ENCODE results near the gene OSBPL2. TPM values are rescaled to one million over a fixed set of nuclear protein-coding genes. Genes with fewer than 3 reads are reported as not detected.

The OSBPL2 gene
- total and polyA plus RNA-seq, 4 experiments from 2014 or later: 14.8 to 84.4 (median 49.1) TPM

GRCh38 chr20:62229667-62230066, 8.7 kb upstream of the OSBPL2 start:
- Histone ChIP-seq H3K27ac (ENCODE audit: low read depth, low read length) (no peak overlapping the region), H3K9me3 (ENCODE audit: control insufficient read depth in 1 of 2, low read length in 2 of 2) (no peaks in the 10 kb centered on the region), H3K27me3 (ENCODE audit: insufficient read depth, low read length) (no peaks in the 10 kb centered on the region), H3K36me3 (ENCODE audit: insufficient read depth, low read length) (no peaks in the 10 kb centered on the region), H3K4me3 (ENCODE audit: low read length in 2 of 2) (no peak overlapping the region), H3K4me1 (ENCODE audit: insufficient read depth, low read length) (no peaks in the 10 kb centered on the region)
- Mint-ChIP-seq H3K4me3 (no peak overlapping the region), H3K27me3 (peaks cover 3 to 7% of the 10 kb centered on the region in 2 donors), H3K4me1 (peaks cover 0 to 2% (median 0%) of the 10 kb centered on the region in 4 donors), H3K36me3 (no peaks in the 10 kb centered on the region), H3K9me3 (no peaks in the 10 kb centered on the region), H3K27ac (no peak overlapping the region)
- no peak for DNase-seq
- ChIA-PET POLR2A (ENCODE audit: partially characterized antibody) (no interaction called here), CTCF (ENCODE audit: partially characterized antibody) (no interaction called here)
- intact Hi-C loops (cut with micrococcal nuclease): no loop called here

GRCh38 chr20:62230276-62230675, 8.0 kb upstream of the OSBPL2 start:
- intact Hi-C loops (cut with micrococcal nuclease): no loop called here
- POLR2A ChIA-PET (ENCODE audit: partially characterized antibody): no interaction called here
- Histone ChIP-seq H3K27me3 (ENCODE audit: insufficient read depth, low read length) (no peaks in the 10 kb centered on the region), H3K4me1 (ENCODE audit: insufficient read depth, low read length) (no peaks in the 10 kb centered on the region), H3K9me3 (ENCODE audit: control insufficient read depth in 1 of 2, low read length in 2 of 2) (no peaks in the 10 kb centered on the region), H3K36me3 (ENCODE audit: insufficient read depth, low read length) (no peaks in the 10 kb centered on the region), H3K27ac (ENCODE audit: low read depth, low read length) (no peak overlapping the region), H3K4me3 (ENCODE audit: low read length in 2 of 2) (no peak overlapping the region)
- Mint-ChIP-seq H3K4me3 (no peak overlapping the region), H3K27me3 (peaks cover 3% of the 10 kb centered on the region in 2 donors), H3K36me3 (no peaks in the 10 kb centered on the region), H3K27ac (no peak overlapping the region), H3K4me1 (peaks cover 0 to 2% (median 0%) of the 10 kb centered on the region in 4 donors), H3K9me3 (no peaks in the 10 kb centered on the region)
- DNase-seq: no peak
- CTCF ChIA-PET (ENCODE audit: partially characterized antibody): no interaction called here

DNA sequence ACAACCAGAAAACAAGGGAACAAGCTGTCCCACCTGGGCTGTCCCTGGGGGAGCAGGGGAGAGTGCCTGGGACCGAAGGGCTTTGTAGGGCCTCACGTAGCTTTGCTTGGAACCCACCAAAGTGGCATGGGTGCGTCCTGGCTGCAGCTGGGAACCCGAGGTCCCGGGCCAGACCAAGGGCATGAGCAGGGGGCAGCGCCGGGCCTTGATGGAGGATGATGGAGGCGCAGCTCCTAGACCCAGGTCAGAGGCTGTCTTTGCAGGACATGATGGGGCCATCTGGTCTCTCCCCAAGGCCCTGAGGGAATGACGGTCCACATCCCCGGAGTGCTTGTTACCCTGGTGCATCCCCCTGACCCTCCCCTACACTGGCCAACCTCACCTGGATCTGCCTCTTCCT, 7.6 kb upstream of the OSBPL2 start:
- Mint-ChIP-seq H3K4me1 (peaks cover 0 to 2% (median 0%) of the 10 kb centered on the region in 4 donors), H3K36me3 (no peaks in the 10 kb centered on the region)
- intact Hi-C loops (cut with micrococcal nuclease): no loop called here

GRCh38 chr20:62231292-62231691, 7.0 kb upstream of the OSBPL2 start:
- Histone ChIP-seq H3K27ac (ENCODE audit: low read depth, low read length) (no peak overlapping the region), H3K4me3 (ENCODE audit: low read length in 2 of 2) (no peak overlapping the region), H3K4me1 (ENCODE audit: insufficient read depth, low read length) (no peaks in the 10 kb centered on the region), H3K9me3 (ENCODE audit: control insufficient read depth in 1 of 2, low read length in 2 of 2) (no peaks in the 10 kb centered on the region), H3K36me3 (ENCODE audit: insufficient read depth, low read length) (no peaks in the 10 kb centered on the region), H3K27me3 (ENCODE audit: insufficient read depth, low read length) (no peaks in the 10 kb centered on the region)
- Mint-ChIP-seq H3K9me3 (no peaks in the 10 kb centered on the region), H3K4me3 (no peak overlapping the region), H3K36me3 (no peaks in the 10 kb centered on the region), H3K4me1 (peaks cover 0 to 2% (median 0%) of the 10 kb centered on the region in 4 donors), H3K27me3 (peaks cover 0 to 3% of the 10 kb centered on the region in 2 donors), H3K27ac (no peak overlapping the region)
- intact Hi-C loops (cut with micrococcal nuclease): no loop called here
- ChIA-PET CTCF (ENCODE audit: partially characterized antibody) (no interaction called here), POLR2A (ENCODE audit: partially characterized antibody) (no interaction called here)
- DNase-seq: peak in 1 of 5 donors; percentile 17

More for the DNA sequence above, 7.6 kb upstream of the OSBPL2 start:
- CTCF ChIA-PET (ENCODE audit: partially characterized antibody): no interaction called here
- peak in 1 of 5 donors; percentile 30 for DNase-seq
- Mint-ChIP-seq H3K27me3 (peaks cover 0 to 3% of the 10 kb centered on the region in 2 donors), H3K27ac (no peak overlapping the region), H3K9me3 (no peaks in the 10 kb centered on the region), H3K4me3 (no peak overlapping the region)
- POLR2A ChIA-PET (ENCODE audit: partially characterized antibody): no interaction called here
- no peaks in the 10 kb centered on the region for H3K9me3 ChIP-seq (ENCODE audit: control insufficient read depth in 1 of 2, low read length in 2 of 2)
- H3K27ac ChIP-seq (ENCODE audit: low read depth, low read length): no peak overlapping the region
- H3K4me3 ChIP-seq (ENCODE audit: low read length in 2 of 2): no peak overlapping the region
- H3K27me3 ChIP-seq (ENCODE audit: insufficient read depth, low read length): no peaks in the 10 kb centered on the region
- no peaks in the 10 kb centered on the region for H3K4me1 ChIP-seq (ENCODE audit: insufficient read depth, low read length)
- H3K36me3 ChIP-seq (ENCODE audit: insufficient read depth, low read length): no peaks in the 10 kb centered on the region

GRCh38 chr20:62232194-62232593, 6.1 kb upstream of the OSBPL2 start:
- Mint-ChIP-seq H3K9me3 (no peaks in the 10 kb centered on the region), H3K27me3 (peaks cover 0 to 3% of the 10 kb centered on the region in 2 donors), H3K36me3 (no peaks in the 10 kb centered on the region), H3K4me3 (no peak overlapping the region), H3K4me1 (peaks cover 0 to under 1% (median 0%) of the 10 kb centered on the region in 4 donors), H3K27ac (no peak overlapping the region)
- no peaks in the 10 kb centered on the region for H3K27me3 ChIP-seq (ENCODE audit: insufficient read depth, low read length)
- intact Hi-C loops (cut with micrococcal nuclease): no loop called here
- POLR2A ChIA-PET (ENCODE audit: partially characterized antibody): no interaction called here
- CTCF ChIA-PET (ENCODE audit: partially characterized antibody): no interaction called here
- DNase-seq: peak in 1 of 5 donors; percentile 20
- no peak overlapping the region for H3K4me3 ChIP-seq (ENCODE audit: low read length in 2 of 2)
- no peaks in the 10 kb centered on the region for H3K9me3 ChIP-seq (ENCODE audit: control insufficient read depth in 1 of 2, low read length in 2 of 2)
- H3K36me3 ChIP-seq (ENCODE audit: insufficient read depth, low read length): no peaks in the 10 kb centered on the region
- no peak overlapping the region for H3K27ac ChIP-seq (ENCODE audit: low read depth, low read length)
- peaks cover 1% of the 10 kb centered on the region for H3K4me1 ChIP-seq (ENCODE audit: insufficient read depth, low read length)

DNA sequence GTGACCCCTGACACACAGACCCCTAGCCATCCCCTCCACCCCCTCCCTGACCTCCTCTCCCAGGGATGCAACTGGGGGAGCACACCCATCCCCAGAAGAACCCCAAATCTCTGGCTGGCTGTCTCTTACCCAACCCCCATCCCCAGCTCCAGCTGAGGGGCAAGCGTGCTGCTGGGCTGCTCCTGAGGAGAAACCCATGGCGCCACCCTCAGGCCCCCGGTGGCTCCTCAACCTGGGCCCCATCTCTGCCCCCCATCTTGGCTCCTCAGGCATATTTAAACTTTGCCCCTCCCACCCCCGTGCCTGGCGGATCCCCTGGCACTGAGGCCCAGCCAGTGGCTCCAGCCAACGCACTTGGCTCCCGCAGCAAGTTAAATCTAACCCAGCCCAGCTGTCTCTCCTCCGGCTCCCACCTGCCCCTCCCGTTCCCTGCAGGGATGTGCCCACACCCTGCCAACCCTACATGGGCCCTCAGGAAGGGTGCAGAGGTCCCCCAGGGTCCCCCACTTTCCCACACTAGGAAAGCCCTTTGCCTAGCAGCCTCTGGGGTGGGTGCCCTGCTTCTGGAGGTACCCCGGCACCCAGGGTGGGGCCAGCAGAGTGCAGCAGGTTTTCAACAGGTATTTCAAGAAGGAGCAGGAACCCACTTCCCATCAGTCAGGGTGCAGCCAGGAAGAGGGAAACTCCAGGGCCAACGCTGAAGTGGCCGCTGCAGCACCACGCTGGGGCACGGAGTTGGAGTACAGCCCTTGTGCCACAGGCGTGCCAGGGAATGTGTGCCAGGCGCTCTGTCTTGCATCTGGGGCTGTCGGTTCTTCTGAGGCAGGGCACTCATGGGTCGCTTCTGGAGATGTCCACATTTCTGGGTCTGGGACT, 5.3 kb upstream of the OSBPL2 start:
- intact Hi-C loops (cut with micrococcal nuclease): no loop called here
- H3K36me3 ChIP-seq (ENCODE audit: insufficient read depth, low read length): no peaks in the 10 kb centered on the region
- no peak overlapping the region for H3K4me3 ChIP-seq (ENCODE audit: low read length in 2 of 2)
- H3K4me1 ChIP-seq (ENCODE audit: insufficient read depth, low read length): peaks cover 9% of the 10 kb centered on the region
- no peaks in the 10 kb centered on the region for H3K36me3 Mint-ChIP-seq
- DNase-seq: peak in 1 of 5 donors; percentile 8
- no peaks in the 10 kb centered on the region for H3K9me3 ChIP-seq (ENCODE audit: control insufficient read depth in 1 of 2, low read length in 2 of 2)
- ChIA-PET CTCF (ENCODE audit: partially characterized antibody) (no interaction called here), POLR2A (ENCODE audit: partially characterized antibody) (no interaction called here)
- H3K27me3 ChIP-seq (ENCODE audit: insufficient read depth, low read length): no peaks in the 10 kb centered on the region
- H3K4me1 Mint-ChIP-seq: peaks cover 4 to 8% (median 6%) of the 10 kb centered on the region in 4 donors
- H3K4me3 Mint-ChIP-seq: no peak overlapping the region
- no peak overlapping the region for H3K27ac ChIP-seq (ENCODE audit: low read depth, low read length)
- no peaks in the 10 kb centered on the region for H3K9me3 Mint-ChIP-seq
- H3K27ac Mint-ChIP-seq: no peak overlapping the region
- peaks cover 0 to 6% of the 10 kb centered on the region in 2 donors for H3K27me3 Mint-ChIP-seq

GRCh38 chr20:62233684-62234083, 4.6 kb upstream of the OSBPL2 start:
- Mint-ChIP-seq H3K4me1 (peaks cover 5 to 10% (median 7%) of the 10 kb centered on the region in 4 donors), H3K27ac (no peak overlapping the region), H3K9me3 (no peaks in the 10 kb centered on the region), H3K4me3 (no peak overlapping the region), H3K36me3 (no peaks in the 10 kb centered on the region), H3K27me3 (peaks cover 0 to 7% of the 10 kb centered on the region in 2 donors)
- ChIA-PET POLR2A (ENCODE audit: partially characterized antibody) (no interaction called here), CTCF (ENCODE audit: partially characterized antibody) (no interaction called here)
- Histone ChIP-seq H3K27me3 (ENCODE audit: insufficient read depth, low read length) (no peaks in the 10 kb centered on the region), H3K27ac (ENCODE audit: low read depth, low read length) (no peak overlapping the region), H3K4me1 (ENCODE audit: insufficient read depth, low read length) (peaks cover 9% of the 10 kb centered on the region), H3K4me3 (ENCODE audit: low read length in 2 of 2) (no peak overlapping the region), H3K36me3 (ENCODE audit: insufficient read depth, low read length) (no peaks in the 10 kb centered on the region), H3K9me3 (ENCODE audit: control insufficient read depth in 1 of 2, low read length in 2 of 2) (no peaks in the 10 kb centered on the region)
- intact Hi-C loops (cut with micrococcal nuclease): no loop called here
- peak in 1 of 5 donors; percentile 24 for DNase-seq

All from CD4-positive, alpha-beta memory T cell (primary cell).